Activated CD4-positive, CD25-positive, alpha-beta regulatory T cell treated with anti-CD3 and anti-CD28 coated beads, Interleukin-2, amount 50 U/mL, for 24 hours (primary cell): ENCODE results near the gene PRKAB1.
A peak's percentile ranks its signal among the peaks of the same experiment; 100 is the strongest.

Experiments
- ATAC-seq, 2 donors: fragments of 150-1000 bp; cut with Tn5 transposase; one replicate each; pipeline ENCODE4 v1.10.0; 2021; ENCODE audit warnings: mild to moderate bottlenecking in 1 of 2, moderate library complexity in 1 of 2

Gene PRKAB1

GRCh38 chr12:119714614-119715267 lies 46.8 kb downstream of the PRKAB1 start:
- ATAC-seq: peak in 1 of 2 donors; percentile 53

GRCh38 chr12:119715268-119715620 lies 47.3 kb downstream of the PRKAB1 start:
- no peak for ATAC-seq

GRCh38 chr12:119718141-119718540 lies 50.2 kb downstream of the PRKAB1 start:
- no peak for ATAC-seq

- no peak for ATAC-seq
These were observed 52.4 kb downstream of the PRKAB1 start for GRCh38 chr12:119720349-119720748.

- no peak for ATAC-seq
These were observed 53.4 kb downstream of the PRKAB1 start for GRCh38 chr12:119721306-119721705.

- ATAC-seq: no peak
These were observed 57.6 kb downstream of the PRKAB1 start for GRCh38 chr12:119725523-119725922.

GRCh38 chr12:119727600-119728443 lies 59.9 kb downstream of the PRKAB1 start:
- ATAC-seq: no peak

GRCh38 chr12:119728444-119728745 lies 60.5 kb downstream of the PRKAB1 start:
- ATAC-seq: no peak

- no peak for ATAC-seq
These were observed 61.9 kb downstream of the PRKAB1 start for GRCh38 chr12:119729871-119730270.

GRCh38 chr12:119730381-119730780 lies 62.4 kb downstream of the PRKAB1 start:
- no peak for ATAC-seq
